DOHH2 (cell line): Measurements from ENCODE around the gene GALNTL6.

Source experiments
- H3F3A ChIP-seq: fragments of 200-600 bp; sonication (generic), shearing (Covaris generic); 2 replicates; pipeline ENCODE4 v1.6.0; 2016; ENCODE audit warnings: antibody characterized with exemption, mild to moderate bottlenecking; ENCODE audit not compliant: control insufficient read depth, insufficient read depth
- H3K27ac ChIP-seq: fragments of 200-600 bp; sonication (generic); 2 replicates; pipeline ENCODE4 v1.5.1; 2014; ENCODE audit warnings: low read depth, mild to moderate bottlenecking, low read length, moderate library complexity
- H3K27me3 ChIP-seq: fragments of 200-600 bp; sonication (generic); 2 replicates; pipeline ENCODE4 v1.6.1; 2014; ENCODE audit warnings: mild to moderate bottlenecking, low read length, mixed read lengths; ENCODE audit not compliant: control insufficient read depth
- H3K36me3 ChIP-seq: fragments of 200-600 bp; sonication (generic); 2 replicates; pipeline ENCODE4 v1.6.1; 2014; ENCODE audit warnings: mild to moderate bottlenecking, low read length, moderate library complexity, mixed read lengths; ENCODE audit not compliant: control insufficient read depth
- H3K4me1 ChIP-seq: fragments of 200-600 bp; sonication (generic); 2 replicates; pipeline ENCODE4 v1.6.1; 2014; ENCODE audit warnings: mild to moderate bottlenecking, low read length, mixed read lengths; ENCODE audit not compliant: control insufficient read depth
- H3K4me2 ChIP-seq: fragments of 200-600 bp; sonication (generic); 2 replicates; pipeline ENCODE4 v1.6.0; 2014; ENCODE audit warnings: mild to moderate bottlenecking, low read length, moderate library complexity
- H3K4me3 ChIP-seq: fragments of 200-600 bp; sonication (generic); 2 replicates; pipeline ENCODE4 v1.5.1; 2014; ENCODE audit warnings: mild to moderate bottlenecking, low read length, mixed read lengths
- H3K79me2 ChIP-seq: fragments of 200-600 bp; sonication (generic); 2 replicates; pipeline ENCODE4 v1.6.1; 2014; ENCODE audit warnings: mild to moderate bottlenecking, low read length, mixed read lengths; ENCODE audit not compliant: control insufficient read depth
- H3K9me2 ChIP-seq: fragments of 200-600 bp; sonication (generic); replicated peaks from 2 replicates; pipeline ENCODE4 v1.6.1; 2014; ENCODE audit warnings: mild to moderate bottlenecking, low read length, mixed read lengths; ENCODE audit not compliant: control insufficient read depth
- H3K9me3 ChIP-seq: fragments of 200-600 bp; sonication (generic); 2 replicates; pipeline ENCODE4 v1.6.1; 2014; ENCODE audit warnings: antibody characterized with exemption, low read length, mixed read lengths; ENCODE audit not compliant: control insufficient read depth, insufficient read depth
- H4K20me1 ChIP-seq: fragments of 200-600 bp; sonication (generic); 2 replicates; pipeline ENCODE4 v1.6.0; 2014; ENCODE audit warnings: low read depth, mild to moderate bottlenecking, antibody characterized with exemption, low read length, moderate library complexity; ENCODE audit not compliant: control insufficient read depth, insufficient read depth
- CTCF ChIP-seq: fragments of 200-600 bp; sonication (generic); IDR thresholded peaks from one replicate; pipeline ENCODE4 v1.5.1; 2014; ENCODE audit warnings: antibody characterized with exemption, mild to moderate bottlenecking, low read depth, low read length; ENCODE audit not compliant: poor library complexity, severe bottlenecking
- EZH2phosphoT487 ChIP-seq: fragments of 200-600 bp; sonication (generic); IDR thresholded peaks from 2 replicates; pipeline ENCODE4 v1.6.1; 2017; ENCODE audit warnings: borderline replicate concordance, mild to moderate bottlenecking, antibody characterized with exemption, low read length, moderate library complexity, mixed read lengths

Gene GALNTL6

GRCh38 chr4:172220679-172221078 is 407.5 kb downstream of the GALNTL6 start:
- Histone ChIP-seq H3K27ac (no peak overlapping the region), H3K27me3 (no peaks in the 10 kb centered on the region), H3F3A (no peaks in the 10 kb centered on the region)

GRCh38 chr4:172225457-172225856 is 412.3 kb downstream of the GALNTL6 start:
- TF ChIP-seq CTCF, result no peak
- TF ChIP-seq EZH2phosphoT487, result no peak
- Histone ChIP-seq H3K9me2 (no peaks in the 10 kb centered on the region), H3K4me3 (no peak overlapping the region), H3F3A (no peaks in the 10 kb centered on the region), H3K27me3 (no peaks in the 10 kb centered on the region), H3K9me3 (no peaks in the 10 kb centered on the region), H4K20me1 (no peaks in the 10 kb centered on the region), H3K27ac (no peak overlapping the region), H3K4me2 (no peak overlapping the region), H3K79me2 (no peaks in the 10 kb centered on the region), H3K36me3 (no peaks in the 10 kb centered on the region), H3K4me1 (no peaks in the 10 kb centered on the region)

More at GRCh38 chr4:172220679-172221078, 407.5 kb downstream of the GALNTL6 start:
- Histone ChIP-seq H3K79me2 (no peaks in the 10 kb centered on the region), H4K20me1 (no peaks in the 10 kb centered on the region), H3K9me3 (no peaks in the 10 kb centered on the region), H3K9me2 (no peaks in the 10 kb centered on the region), H3K4me3 (no peak overlapping the region), H3K4me2 (no peak overlapping the region), H3K4me1 (no peaks in the 10 kb centered on the region), H3K36me3 (no peaks in the 10 kb centered on the region)
- TF ChIP-seq EZH2phosphoT487 (no peak), CTCF (no peak)

GRCh38 chr4:172232966-172233365 is 419.8 kb downstream of the GALNTL6 start:
- no peaks in the 10 kb centered on the region for H3K36me3 ChIP-seq
- no peaks in the 10 kb centered on the region for H3F3A ChIP-seq
- no peaks in the 10 kb centered on the region for H3K79me2 ChIP-seq
- H3K27me3 ChIP-seq, result no peaks in the 10 kb centered on the region
- no peak overlapping the region for H3K4me3 ChIP-seq
- H4K20me1 ChIP-seq, result no peaks in the 10 kb centered on the region
- no peak overlapping the region for H3K27ac ChIP-seq
- H3K4me1 ChIP-seq, result no peaks in the 10 kb centered on the region
- no peaks in the 10 kb centered on the region for H3K9me3 ChIP-seq
- TF ChIP-seq EZH2phosphoT487, result no peak
- no peak for TF ChIP-seq CTCF
- H3K9me2 ChIP-seq, result no peaks in the 10 kb centered on the region
- no peak overlapping the region for H3K4me2 ChIP-seq

- Histone ChIP-seq H3K4me1 (no peaks in the 10 kb centered on the region), H3K4me3 (no peak overlapping the region)
Observed at GRCh38 chr4:172243551-172243950, 430.3 kb downstream of the GALNTL6 start.

More at GRCh38 chr4:172243551-172243950, 430.3 kb downstream of the GALNTL6 start:
- Histone ChIP-seq H3K9me2 (no peaks in the 10 kb centered on the region), H3K36me3 (no peaks in the 10 kb centered on the region), H4K20me1 (no peaks in the 10 kb centered on the region), H3K79me2 (no peaks in the 10 kb centered on the region), H3K27me3 (no peaks in the 10 kb centered on the region), H3K4me2 (no peak overlapping the region), H3F3A (no peaks in the 10 kb centered on the region), H3K9me3 (no peaks in the 10 kb centered on the region), H3K27ac (no peak overlapping the region)
- TF ChIP-seq EZH2phosphoT487 (no peak), CTCF (no peak)
